GM12875 (cell line): ENCODE results near the gene RNASEH2A.
"Not testable (repeated sequence)": the region's sequence is repeated elsewhere in the genome, so short reads cannot be mapped to it uniquely, and the experiment has no call there.

Experiments used
- H3K4me3 ChIP-seq: one replicate; pipeline ENCODE4 v1.5.1; 2011; ENCODE audit warnings: low read depth, low read length, control low read depth
- CTCF ChIP-seq: IDR thresholded peaks from 2 replicates; pipeline ENCODE4 v1.5.1; 2011; ENCODE audit warnings: low read depth, mild to moderate bottlenecking, control low read depth, inconsistent platforms, low read length, moderate library complexity, borderline replicate concordance; ENCODE audit not compliant: insufficient read depth

The RNASEH2A gene

GRCh38 chr19:12794196-12794941 lies 12.0 kb upstream of the RNASEH2A start:
- TF ChIP-seq CTCF, result no peak
- H3K4me3 ChIP-seq, result peak overlapping the region; percentile 95

- TF ChIP-seq CTCF, result no peak
- H3K4me3 ChIP-seq, result no peak overlapping the region
These were observed 11.4 kb upstream of the RNASEH2A start for GRCh38 chr19:12794971-12795381.

GRCh38 chr19:12796146-12797071 lies 10.0 kb upstream of the RNASEH2A start:
- no peak overlapping the region for H3K4me3 ChIP-seq
- peak; percentile 89 for TF ChIP-seq CTCF

GRCh38 chr19:12797141-12797587 lies 9.2 kb upstream of the RNASEH2A start:
- no peak overlapping the region for H3K4me3 ChIP-seq
- no peak for TF ChIP-seq CTCF

GRCh38 chr19:12797607-12798006 lies 8.8 kb upstream of the RNASEH2A start:
- H3K4me3 ChIP-seq, result not testable (repeated sequence)

- H3K4me3 ChIP-seq, result no peak overlapping the region
- no peak for TF ChIP-seq CTCF
These were observed 6.5 kb upstream of the RNASEH2A start for GRCh38 chr19:12799742-12800465.

GRCh38 chr19:12800466-12800770 lies 6.0 kb upstream of the RNASEH2A start:
- no peak for TF ChIP-seq CTCF
- no peak overlapping the region for H3K4me3 ChIP-seq
